RWPE1 (cell line): ENCODE measurements around the gene FIBP.
A peak's percentile ranks its signal among the peaks of the same experiment; 100 is the strongest.

Experiments used
- CTCF ChIA-PET: fragments of 350-600 bp; sonication (Branson Sonifier 250); formaldehyde crosslinking; extraction: SDS; loops from one replicate; lab custom pipeline; 2021; lab: Yijun Ruan, JAX
- POLR2A ChIA-PET: fragments of 400-600 bp; formaldehyde crosslinking; extraction: SDS; loops from one replicate; lab custom pipeline; 2020; ENCODE audit warnings: antibody characterized with exemption; ENCODE audit not compliant: low non-redundant PET; lab: Yijun Ruan, JAX
- DNase-seq: peaks from one replicate; pipeline ENCODE4 v3.0.0; 2012; ENCODE audit warnings: low spot score
- H3K27ac ChIP-seq: fragments of 450-650 bp; 2 replicates; pipeline ENCODE4 v1.5.1; 2017
- CTCF ChIP-seq: fragments of 450-650 bp; conservative IDR thresholded peaks from 2 replicates; pipeline ENCODE4 v1.5.1; 2017; ENCODE audit warnings: low read depth, mild to moderate bottlenecking

FIBP gene

GRCh38 chr11:65854852-65855837 is 33.1 kb downstream of the FIBP start:
- no peak for TF ChIP-seq CTCF
- ChIA-PET CTCF (no interaction called here), POLR2A (no interaction called here)
- peak overlapping the region; percentile 12; the same call in 1 of the 2 replicates for H3K27ac ChIP-seq
- no peak for DNase-seq

- ChIA-PET CTCF (interaction anchor here (0.6 kb wide), 1 partner anchor 623 kb away, joined by 3 read pairs; no protein-coding TSS in a partner anchor), POLR2A (no interaction called here)
- TF ChIP-seq CTCF, result no peak
- peak overlapping the region; percentile 39 for H3K27ac ChIP-seq
- DNase-seq, result no peak
These were observed 34.1 kb downstream of the FIBP start for GRCh38 chr11:65854161-65854592.

- peak overlapping the region; percentile 39 for H3K27ac ChIP-seq
- ChIA-PET CTCF (interaction anchor here (0.5 to 0.6 kb wide), 3 partner anchors 130 to 622 kb away, joined by 3 read pairs; no protein-coding TSS in a partner anchor), POLR2A (no interaction called here)
- TF ChIP-seq CTCF, result no peak
- DNase-seq, result no peak
These were observed 34.9 kb downstream of the FIBP start for GRCh38 chr11:65853246-65853979.

- H3K27ac ChIP-seq, result peak overlapping the region; percentile 39
- DNase-seq, result no peak
- no peak for TF ChIP-seq CTCF
- CTCF ChIA-PET, result interaction anchor here (0.5 to 1.1 kb wide), 2 partner anchors 28 to 271 kb away, joined by 3 read pairs; no protein-coding TSS in a partner anchor
- POLR2A ChIA-PET, result no interaction called here
These were observed 35.6 kb downstream of the FIBP start for GRCh38 chr11:65852508-65853245.

GRCh38 chr11:65851811-65852507 is 36.3 kb downstream of the FIBP start:
- DNase-seq, result no peak
- CTCF ChIA-PET, result interaction anchor here (0.7 to 1.2 kb wide), 6 partner anchors 9 to 141 kb away, joined by 3 to 12 read pairs (median 3); partner anchors contain the start of gene MUS81
- peak overlapping the region; percentile 39 for H3K27ac ChIP-seq
- TF ChIP-seq CTCF, result no peak
- POLR2A ChIA-PET, result interaction anchor here (0.6 kb wide), 2 partner anchors 36 to 198 kb away, joined by 3 to 6 read pairs; partner anchors contain the start of gene FIBP
